ENCODE measurements around the gene RABGAP1L. TPM values are rescaled to one million over a fixed set of nuclear protein-coding genes. Genes with fewer than 3 reads are reported as not detected.
"Not testable (repeated sequence)": the region's sequence is repeated elsewhere in the genome, so short reads cannot be mapped to it uniquely, and the experiment has no call there.

The RABGAP1L gene
- total RNA-seq, 2 donors from 2014 or later: 148 to 174 TPM

GRCh38 chr1:174116042-174116441 lies 43.3 kb upstream of the RABGAP1L start:
- no peak for TF ChIP-seq CTCF (IDR thresholded peaks at IDR 0.05)
- Histone ChIP-seq H3K4me3 (no peak overlapping the region), H3K27me3 (no peaks in the 10 kb centered on the region), H3K4me1 (no peaks in the 10 kb centered on the region), H3K9me3 (no peaks in the 10 kb centered on the region), H3K27ac (no peak overlapping the region), H3K36me3 (no peaks in the 10 kb centered on the region)
- no peak for DNase-seq (ENCODE audit: low spot score)

GRCh38 chr1:174118751-174119150 lies 40.6 kb upstream of the RABGAP1L start:
- H3K27ac ChIP-seq: peak overlapping the region in 1 of 2 donors; percentile 50
- no peaks in the 10 kb centered on the region for H3K27me3 ChIP-seq
- H3K4me3 ChIP-seq: no peak overlapping the region
- H3K36me3 ChIP-seq: no peaks in the 10 kb centered on the region
- no peak for TF ChIP-seq CTCF (IDR thresholded peaks at IDR 0.05)
- peaks cover 0 to 4% of the 10 kb centered on the region in 2 donors for H3K9me3 ChIP-seq
- no peak for DNase-seq (ENCODE audit: low spot score)
- no peaks in the 10 kb centered on the region for H3K4me1 ChIP-seq

- H3K9me3 ChIP-seq: peaks cover 0 to 22% of the 10 kb centered on the region in 2 donors
- not testable (repeated sequence) for H3K27ac ChIP-seq; H3K4me1 ChIP-seq; H3K36me3 ChIP-seq; H3K27me3 ChIP-seq; DNase-seq (ENCODE audit: low spot score); H3K4me3 ChIP-seq
Measured at GRCh38 chr1:174122318-174122717, 37.0 kb upstream of the RABGAP1L start.

- TF ChIP-seq CTCF (IDR thresholded peaks at IDR 0.05): no peak
- Histone ChIP-seq H3K4me1 (no peaks in the 10 kb centered on the region), H3K9me3 (peaks cover 0 to 22% of the 10 kb centered on the region in 2 donors), H3K27me3 (no peaks in the 10 kb centered on the region), H3K4me3 (no peak overlapping the region), H3K36me3 (no peaks in the 10 kb centered on the region), H3K27ac (no peak overlapping the region)
- DNase-seq (ENCODE audit: low spot score): no peak
Measured at GRCh38 chr1:174123843-174124242, 35.5 kb upstream of the RABGAP1L start.

- not testable (repeated sequence) for DNase-seq (ENCODE audit: low spot score); H3K27me3 ChIP-seq; H3K4me1 ChIP-seq; H3K4me3 ChIP-seq; H3K36me3 ChIP-seq; H3K27ac ChIP-seq
- H3K9me3 ChIP-seq: peaks cover 0 to 22% of the 10 kb centered on the region in 2 donors
Measured at GRCh38 chr1:174127176-174127575, 32.1 kb upstream of the RABGAP1L start.

GRCh38 chr1:174131032-174131638 lies 28.2 kb upstream of the RABGAP1L start:
- Histone ChIP-seq H3K9me3 (peaks cover 0 to 4% of the 10 kb centered on the region in 2 donors), H3K27ac (no peak overlapping the region), H3K4me1 (no peaks in the 10 kb centered on the region), H3K36me3 (no peaks in the 10 kb centered on the region), H3K27me3 (no peaks in the 10 kb centered on the region), H3K4me3 (no peak overlapping the region)
- no peak for DNase-seq (ENCODE audit: low spot score)
- no peak for TF ChIP-seq CTCF (IDR thresholded peaks at IDR 0.05)

GRCh38 chr1:174134003-174134659 lies 25.2 kb upstream of the RABGAP1L start:
- no peak overlapping the region for H3K27ac ChIP-seq
- TF ChIP-seq CTCF (IDR thresholded peaks at IDR 0.05): no peak
- H3K4me1 ChIP-seq: no peaks in the 10 kb centered on the region
- H3K4me3 ChIP-seq: no peak overlapping the region
- DNase-seq (ENCODE audit: low spot score): no peak
- no peaks in the 10 kb centered on the region for H3K27me3 ChIP-seq
- H3K9me3 ChIP-seq: peaks cover 3 to 4% of the 10 kb centered on the region in 2 donors
- H3K36me3 ChIP-seq: no peaks in the 10 kb centered on the region
